NCI-H1092 (cell line): ENCODE data around the gene USF3.

Experiments used
- DNase-seq: peaks from one replicate; lab custom pipeline; 2025; lab: John Stamatoyannopoulos, UW

USF3 gene

DNA sequence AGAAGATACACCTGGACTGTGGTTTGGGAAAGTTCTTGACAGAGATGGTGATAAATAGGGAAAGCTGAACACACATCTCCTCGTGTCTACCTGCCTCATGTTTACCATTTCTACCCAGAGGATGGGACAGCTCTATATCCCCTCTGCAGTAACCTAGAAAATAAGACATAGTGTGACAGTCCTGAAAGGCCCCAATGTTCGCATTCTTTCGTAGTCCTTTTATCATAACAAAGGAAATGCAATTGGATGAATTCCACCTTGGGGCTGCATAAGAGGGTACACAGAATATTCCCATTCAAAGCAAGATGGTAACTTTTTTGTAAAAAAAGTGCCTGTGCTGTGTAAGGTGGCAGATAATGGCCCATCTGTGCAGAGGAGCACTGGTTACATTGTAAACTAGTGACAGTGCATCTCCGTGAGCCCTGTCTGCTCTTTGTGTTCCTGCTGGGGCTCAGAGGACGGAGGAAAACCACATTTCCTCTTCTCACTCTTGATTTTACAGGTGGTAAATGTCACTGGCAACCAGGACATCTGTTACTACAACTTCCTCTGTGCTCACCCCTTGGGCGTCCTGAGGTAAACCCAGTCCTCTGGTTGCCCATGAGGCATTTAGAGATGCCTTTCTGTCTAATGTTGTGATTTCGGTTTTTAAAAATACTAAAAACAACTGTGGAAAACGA, 89.8 kb downstream of the USF3 start:
- DNase-seq: no peak

DNA sequence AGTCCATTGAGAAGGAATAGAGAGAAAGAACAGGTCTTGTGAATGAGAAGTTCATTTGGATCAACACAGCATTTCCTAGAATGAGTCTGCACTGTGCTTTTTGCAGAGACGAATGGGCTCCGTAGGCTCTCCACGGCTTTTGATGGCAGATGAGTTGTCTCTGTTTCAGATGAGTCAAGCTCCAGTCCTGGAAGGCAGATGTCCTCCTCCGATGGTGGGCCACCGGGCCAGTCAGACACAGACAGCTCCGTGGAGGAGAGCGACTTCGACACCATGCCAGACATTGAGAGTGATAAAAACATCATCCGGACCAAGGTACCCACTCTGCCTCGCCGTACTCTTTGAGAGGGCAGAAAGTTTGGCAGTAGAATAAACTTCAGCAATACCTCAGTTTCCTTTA, 93.6 kb downstream of the USF3 start:
- no peak for DNase-seq

DNA sequence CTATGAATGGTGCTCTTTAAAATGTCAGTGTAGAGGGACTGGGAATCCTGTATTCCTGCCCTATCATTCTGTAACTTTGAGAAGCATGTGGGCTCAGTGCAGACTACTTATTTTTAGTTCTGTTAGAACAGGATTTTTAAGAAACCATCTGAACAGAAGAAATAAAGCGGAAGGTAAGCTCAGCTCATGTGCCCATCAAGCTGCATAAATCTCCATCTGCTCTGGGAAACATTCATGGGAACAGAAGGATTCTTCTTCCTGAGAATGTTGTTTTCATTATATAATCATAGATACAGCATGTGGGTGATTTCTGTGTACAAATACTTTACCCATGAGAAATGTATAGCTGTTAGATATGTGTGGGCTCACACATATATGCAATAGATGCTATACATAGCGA, 94.2 kb downstream of the USF3 start:
- DNase-seq: no peak

DNA sequence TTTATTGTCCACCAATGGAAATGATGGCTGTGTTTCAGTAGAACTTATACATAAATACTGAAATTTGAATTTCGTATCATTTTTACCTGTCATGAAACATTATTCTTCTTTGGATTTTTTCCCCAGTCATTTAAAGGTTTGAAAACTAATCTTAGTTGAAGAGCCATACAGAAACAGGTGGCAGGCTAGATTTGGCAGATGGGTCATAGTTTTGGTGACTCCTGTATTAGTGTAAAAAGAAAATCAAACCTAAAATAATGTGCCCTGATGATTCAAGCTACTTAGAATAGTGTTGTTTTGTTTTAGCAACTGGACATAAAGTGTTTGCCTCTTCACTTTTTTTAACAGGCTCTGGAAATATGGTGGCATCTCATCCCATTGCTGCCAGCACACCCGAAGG, 95.2 kb downstream of the USF3 start:
- no peak for DNase-seq

DNA sequence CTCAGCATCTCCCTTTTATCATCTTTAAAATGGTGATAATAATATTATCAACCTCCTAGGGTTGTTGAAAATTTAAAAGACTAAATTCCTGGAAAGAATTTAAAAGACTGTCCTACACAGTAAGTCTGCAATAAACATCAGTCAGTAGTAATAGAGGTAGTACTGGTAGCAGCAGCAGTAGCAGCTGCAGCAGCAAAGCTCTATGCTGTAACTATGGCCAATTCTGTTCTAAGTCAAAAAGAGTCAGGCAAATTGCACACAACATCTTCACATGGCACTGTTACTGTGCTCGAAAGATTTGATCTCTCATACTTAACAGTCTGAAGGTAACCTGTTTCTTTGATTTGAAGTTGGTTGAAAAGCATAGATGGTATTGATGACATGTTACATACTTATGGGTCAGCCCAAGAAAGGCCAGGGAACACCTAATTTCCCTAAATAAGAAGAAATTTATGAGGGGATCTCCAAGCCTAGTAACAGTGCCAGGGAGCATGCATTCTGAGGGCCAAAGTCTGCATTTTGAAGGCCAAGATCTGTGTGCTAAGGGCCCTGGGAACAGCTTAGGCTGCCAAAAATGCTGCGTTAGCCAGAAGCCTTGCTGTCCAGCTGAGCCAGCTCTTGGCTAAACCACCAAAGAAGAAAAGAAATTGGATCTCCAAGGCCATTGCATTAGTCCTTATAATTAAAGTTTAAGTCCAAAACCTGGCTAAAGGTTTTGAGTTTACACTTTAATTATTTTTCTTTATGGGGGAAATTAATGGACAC, 95.8 kb downstream of the USF3 start:
- no peak for DNase-seq
